Measurements from ENCODE around the gene IGFBP2. TPM values are rescaled to one million over a fixed set of nuclear protein-coding genes. Genes with fewer than 3 reads are reported as not detected.

The IGFBP2 gene
- total RNA-seq, 1 experiment from 2014 or later: 363 TPM

DNA sequence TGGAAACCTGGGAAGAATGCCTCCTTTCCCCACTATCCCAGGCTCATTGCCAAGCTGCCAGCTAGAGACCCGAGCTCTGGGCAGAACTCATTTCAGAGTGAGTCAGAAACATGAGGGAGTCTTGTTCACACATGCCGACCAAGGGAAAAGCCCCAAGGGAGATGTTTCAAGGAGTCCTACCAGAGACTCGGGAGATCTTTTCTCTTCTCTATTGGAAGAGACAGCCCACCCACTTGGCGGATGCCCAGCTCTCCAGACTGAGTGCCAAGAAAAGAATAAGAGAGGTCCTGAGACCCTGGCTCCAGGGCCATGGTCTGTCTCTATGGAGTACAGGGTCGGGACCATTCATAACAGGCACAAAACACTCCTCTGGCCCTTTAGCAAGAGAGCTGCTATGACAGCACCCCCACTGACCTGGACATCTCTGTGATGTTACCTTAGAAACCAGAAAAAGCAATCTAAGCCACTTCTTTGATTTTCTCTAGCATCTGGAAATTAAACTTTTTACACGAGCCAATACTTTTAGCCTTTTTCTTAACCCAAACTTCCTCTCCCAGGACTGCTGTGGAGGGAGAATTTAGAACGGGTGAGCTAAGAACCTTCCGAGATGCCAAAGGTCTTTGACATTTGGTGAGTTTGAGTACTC lies 80.6 kb downstream of the IGFBP2 start:
- Histone ChIP-seq H2BK20ac (ENCODE audit: low read depth, low read length, poor library complexity, severe bottlenecking) (no peak overlapping the region), H2AK5ac (ENCODE audit: insufficient read length, low read length) (no peak overlapping the region), H3K9ac (ENCODE audit: extremely low read depth, insufficient read length, low read length) (no peak overlapping the region), H3K27me3 (ENCODE audit: insufficient read depth, low read length) (no peaks in the 10 kb centered on the region), H4K5ac (ENCODE audit: insufficient read length, low read depth, low read length) (no peak overlapping the region), H2BK12ac (ENCODE audit: insufficient read length, low read depth, low read length) (no peak overlapping the region), H2AFZ (ENCODE audit: low read length) (no peak overlapping the region), H3K27ac (ENCODE audit: insufficient read length, low read depth, low read length) (no peak overlapping the region), H4K91ac (ENCODE audit: insufficient read length, low read depth, low read length) (no peak overlapping the region), H3K23ac (ENCODE audit: insufficient read length, low read depth, low read length) (no peak overlapping the region), H2BK15ac (ENCODE audit: low read depth, low read length) (no peak overlapping the region), H2BK5ac (ENCODE audit: insufficient read length, low read length) (no peak overlapping the region), H3K4ac (ENCODE audit: low read depth, low read length) (no peak overlapping the region), H3K79me2 (ENCODE audit: insufficient read depth, low read length) (no peaks in the 10 kb centered on the region), H3K56ac (ENCODE audit: insufficient read length, low read depth, low read length) (no peak overlapping the region), H3K9me3 (ENCODE audit: control insufficient read depth, low read depth, low read length) (no peaks in the 10 kb centered on the region), H3K4me1 (ENCODE audit: insufficient read depth, low read length) (no peaks in the 10 kb centered on the region), H3K18ac (ENCODE audit: insufficient read length, low read depth, low read length) (no peak overlapping the region), H3K23me2 (ENCODE audit: insufficient read length, low read depth, low read length, poor library complexity, severe bottlenecking) (no peaks in the 10 kb centered on the region), H3K79me1 (ENCODE audit: insufficient read depth, low read depth, low read length, poor library complexity, severe bottlenecking) (no peaks in the 10 kb centered on the region), H3K14ac (ENCODE audit: insufficient read depth, low read length) (no peak overlapping the region), H4K8ac (replicated peaks; ENCODE audit: insufficient read length, low read depth, low read length) (no peak overlapping the region), H3T11ph (ENCODE audit: low read length) (no peak overlapping the region), H4K20me1 (ENCODE audit: control insufficient read depth, insufficient read depth, insufficient read length) (no peaks in the 10 kb centered on the region), H2BK120ac (ENCODE audit: low read depth, low read length, poor library complexity, severe bottlenecking) (no peak overlapping the region), H3K4me2 (ENCODE audit: insufficient read depth, insufficient read length, low read length) (no peak overlapping the region)
- Mint-ChIP-seq H3K27me3 (ENCODE audit: low read depth) (peaks cover 3% of the 10 kb centered on the region), H3K27ac (peak overlapping the region in 1 of 3 experiments; percentile 44; a peak in 1 of 7 replicates), H3K4me1 (peaks cover 5 to 7% of the 10 kb centered on the region in 2 experiments), H3K36me3 (ENCODE audit: insufficient read depth in 1 of 3, low read depth in 3 of 3) (no peaks in the 10 kb centered on the region), H3K4me3 (no peak overlapping the region), H3K9me3 (peaks cover 0 to 4% of the 10 kb centered on the region in 2 experiments; a peak in 3 of 5 replicates)
- no peak for TF ChIP-seq CTCF (conservative IDR thresholded peaks at IDR 0.05)
- no peak for DNase-seq
- no CpG with 5 or more reads among the region's 8 CpGs for WGBS (ENCODE audit: extremely low coverage, insufficient read length, low lambda C conversion rate)

Other genes with a start within 250 kb of the IGFBP2 start
- gene SMARCAL1, start 220.9 kb upstream of the IGFBP2 start, total RNA-seq (2021): 15.6 and 16.5 TPM in 2 replicates
- 3,719 and 3,769 TPM in 2 replicates for gene RPL37A, start 134.6 kb upstream of the IGFBP2 start, total RNA-seq (2021)
- gene IGFBP5, start 62.1 kb downstream of the IGFBP2 start, total RNA-seq (2021): 0.61 and 0.90 TPM in 2 replicates
- not detected in 2 replicates for gene TNP1, start 226.6 kb downstream of the IGFBP2 start, total RNA-seq (2021)